Lower leg skin (tissue), 4 donors: ENCODE data around the gene SOHLH1. TPM values are rescaled to one million over a fixed set of nuclear protein-coding genes. Genes with fewer than 3 reads are reported as not detected.
"Not testable (repeated sequence)": the region's sequence is repeated elsewhere in the genome, so short reads cannot be mapped to it uniquely, and the experiment has no call there.

Source experiments
- DNase-seq, 2 donors: peaks; one replicate each; pipeline ENCODE4 v3.0.0-alpha.2; 2019; ENCODE audit warnings: low spot score in 2 of 2
- H3K4me3 ChIP-seq: fragments of 200-600 bp; sonication (generic); 2 replicates; pipeline ENCODE4 v1.5.1; 2017; ENCODE audit warnings: mild to moderate bottlenecking, low read depth; ENCODE audit not compliant: poor library complexity, severe bottlenecking
- CTCF ChIP-seq, 3 donors: fragments of 450-650 bp; IDR thresholded peaks; one replicate each; pipeline ENCODE4 v1.5.1; 2016; ENCODE audit warnings: antibody characterized with exemption in 3 of 3, mild to moderate bottlenecking in 3 of 3, moderate library complexity in 2 of 3
- POLR2A ChIP-seq, 2 donors: fragments of 450-650 bp; IDR thresholded peaks; one replicate each; pipeline ENCODE4 v1.6.1; 2016 to 2017; ENCODE audit warnings: antibody characterized with exemption in 2 of 2, mild to moderate bottlenecking in 1 of 2, moderate library complexity in 1 of 2
- WGBS, 2 donors: methylation state at CpG; one replicate each; pipeline ENCODE4 v1.1.5; 2018; 5-methylcytosine and 5-hydroxymethylcytosine counted together
- intact Hi-C: fragments of 100-400 bp; cut with DNase I; formaldehyde crosslinking; loops from one replicate; pipeline ENCODE4 v1.15.0; 2023; ENCODE audit warnings: low total_unique reads
- total RNA-seq, 4 donors: library from RNA; depleted of rRNA; stranded (reverse); fragments of >200 nt; gene quantifications; one replicate each; pipeline ENCODE4 v1.1.0, GENCODE V29; 2016

SOHLH1 gene
- total RNA-seq, 4 donors from 2014 or later = 0.71 TPM; not detected in 3

- WGBS, 2 donors = 78 to 86% methylated on average over 8 to 10 of the region's 10 CpGs
- TF ChIP-seq POLR2A (IDR thresholded peaks at IDR 0.05) = no peak
- TF ChIP-seq CTCF (IDR thresholded peaks at IDR 0.05) = no peak
- intact Hi-C loops = no loop called here
- H3K4me3 ChIP-seq = no peak overlapping the region
- DNase-seq = no peak
These were observed 24.3 kb downstream of the SOHLH1 start for GRCh38 chr9:135674977-135675376.

- intact Hi-C loops = no loop called here
- DNase-seq = no peak
- TF ChIP-seq POLR2A (IDR thresholded peaks at IDR 0.05) (no peak), CTCF (IDR thresholded peaks at IDR 0.05) (no peak)
- WGBS, 2 donors = 30 to 65% methylated on average over 8 of the region's 8 CpGs
- H3K4me3 ChIP-seq = no peak overlapping the region
These were observed 25.3 kb downstream of the SOHLH1 start for GRCh38 chr9:135673941-135674340.

DNA sequence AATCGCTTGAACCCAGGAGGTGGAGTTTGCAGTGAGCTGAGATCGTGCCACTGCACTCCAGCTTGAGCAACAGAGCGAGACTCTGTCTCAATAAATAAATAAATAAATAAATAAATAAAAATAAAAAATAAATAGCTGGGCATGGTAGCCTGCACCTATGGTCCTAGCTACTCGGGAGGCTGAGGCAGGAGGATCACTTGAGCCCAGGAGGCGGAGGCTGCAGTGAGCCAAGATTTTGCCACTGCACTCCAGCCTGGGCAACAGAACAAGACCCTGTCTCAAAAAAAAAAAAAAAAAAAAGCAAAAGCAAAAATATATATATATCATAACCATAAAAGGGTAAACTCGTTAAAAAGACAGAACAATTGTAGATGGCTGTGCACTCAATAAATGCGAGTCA lies 26.5 kb downstream of the SOHLH1 start:
- H3K4me3 ChIP-seq, intact Hi-C loops, DNase-seq: not testable (repeated sequence)
- WGBS, 2 donors = 88% methylated on average over 7 of the region's 7 CpGs

- no peak overlapping the region for H3K4me3 ChIP-seq
- intact Hi-C loops = no loop called here
- no peak for TF ChIP-seq POLR2A (IDR thresholded peaks at IDR 0.05)
- no peak for TF ChIP-seq CTCF (IDR thresholded peaks at IDR 0.05)
- DNase-seq = no peak
- 36 to 50% methylated on average over 13 to 16 of the region's 17 CpGs for WGBS, 2 donors
These were observed 27.7 kb downstream of the SOHLH1 start for GRCh38 chr9:135671591-135672041.

DNA sequence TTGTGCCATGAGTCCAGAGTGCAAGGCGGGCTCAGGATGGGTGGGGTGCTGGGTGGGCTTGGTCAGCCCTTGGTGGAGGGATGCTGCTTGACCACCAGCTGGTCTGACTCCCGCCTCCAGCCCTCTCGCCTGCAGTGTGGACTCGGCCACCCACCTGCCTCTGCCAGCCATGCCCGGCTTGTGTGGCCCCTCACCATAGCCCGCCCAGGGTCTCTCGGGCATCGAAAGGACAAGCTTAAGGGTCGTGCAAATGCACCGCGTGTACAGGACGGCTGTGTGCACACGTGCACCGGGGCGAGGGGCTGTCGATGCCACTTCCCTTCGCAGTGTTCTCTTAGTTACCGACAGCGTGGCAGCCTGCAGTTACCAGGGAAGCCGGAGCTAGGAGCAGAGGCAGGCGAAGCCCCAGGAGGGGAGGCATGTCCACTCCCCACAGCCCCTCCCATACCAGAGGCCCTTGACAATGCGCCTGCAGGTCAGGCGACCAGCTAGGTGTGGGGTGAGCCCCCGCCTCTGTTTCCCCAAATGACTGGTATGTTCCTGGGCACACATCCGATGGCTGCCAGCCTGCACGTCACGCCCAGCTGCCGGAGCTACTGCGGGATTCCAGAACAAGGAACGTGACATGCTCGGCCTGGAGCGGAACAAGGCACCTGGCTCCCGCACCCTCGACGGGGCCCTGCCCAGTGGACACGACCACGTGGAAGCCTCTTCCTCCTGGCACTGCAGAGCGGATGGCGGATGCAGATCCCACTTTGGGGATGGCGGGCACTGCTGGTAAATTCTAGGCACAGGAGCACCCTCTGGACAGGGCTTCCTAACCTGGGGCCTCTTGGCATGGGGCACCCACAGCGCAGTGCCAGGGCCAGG lies 28.3 kb downstream of the SOHLH1 start:
- TF ChIP-seq CTCF (IDR thresholded peaks at IDR 0.05) = no peak
- no peak for TF ChIP-seq POLR2A (IDR thresholded peaks at IDR 0.05)
- 72 to 82% methylated on average over 34 to 40 of the region's 41 CpGs for WGBS, 2 donors
- no peak overlapping the region for H3K4me3 ChIP-seq
- DNase-seq = no peak
- intact Hi-C loops = no loop called here

- DNase-seq = no peak
- TF ChIP-seq POLR2A (IDR thresholded peaks at IDR 0.05) = no peak
- no peak for TF ChIP-seq CTCF (IDR thresholded peaks at IDR 0.05)
- intact Hi-C loops = no loop called here
- H3K4me3 ChIP-seq = no peak overlapping the region
- 92 to 100% methylated on average over 4 to 7 of the region's 9 CpGs for WGBS, 2 donors
These were observed 29.5 kb downstream of the SOHLH1 start for GRCh38 chr9:135669616-135670285.

- intact Hi-C loops, H3K4me3 ChIP-seq, DNase-seq: not testable (repeated sequence)
- WGBS, 2 donors = 90 to 91% methylated on average over 5 of the region's 5 CpGs
These were observed 30.3 kb downstream of the SOHLH1 start for GRCh38 chr9:135669018-135669417.
